HG02943 (cell line): ENCODE data around the gene ZNF689.

Experiments
- ATAC-seq: cut with Tn5 transposase; IDR thresholded peaks from one replicate; pipeline ENCODE4 v1.9.1; 2021; ENCODE audit warnings: mild to moderate bottlenecking, low read depth, moderate library complexity; ENCODE audit not compliant: unreplicated experiment

Gene ZNF689

DNA sequence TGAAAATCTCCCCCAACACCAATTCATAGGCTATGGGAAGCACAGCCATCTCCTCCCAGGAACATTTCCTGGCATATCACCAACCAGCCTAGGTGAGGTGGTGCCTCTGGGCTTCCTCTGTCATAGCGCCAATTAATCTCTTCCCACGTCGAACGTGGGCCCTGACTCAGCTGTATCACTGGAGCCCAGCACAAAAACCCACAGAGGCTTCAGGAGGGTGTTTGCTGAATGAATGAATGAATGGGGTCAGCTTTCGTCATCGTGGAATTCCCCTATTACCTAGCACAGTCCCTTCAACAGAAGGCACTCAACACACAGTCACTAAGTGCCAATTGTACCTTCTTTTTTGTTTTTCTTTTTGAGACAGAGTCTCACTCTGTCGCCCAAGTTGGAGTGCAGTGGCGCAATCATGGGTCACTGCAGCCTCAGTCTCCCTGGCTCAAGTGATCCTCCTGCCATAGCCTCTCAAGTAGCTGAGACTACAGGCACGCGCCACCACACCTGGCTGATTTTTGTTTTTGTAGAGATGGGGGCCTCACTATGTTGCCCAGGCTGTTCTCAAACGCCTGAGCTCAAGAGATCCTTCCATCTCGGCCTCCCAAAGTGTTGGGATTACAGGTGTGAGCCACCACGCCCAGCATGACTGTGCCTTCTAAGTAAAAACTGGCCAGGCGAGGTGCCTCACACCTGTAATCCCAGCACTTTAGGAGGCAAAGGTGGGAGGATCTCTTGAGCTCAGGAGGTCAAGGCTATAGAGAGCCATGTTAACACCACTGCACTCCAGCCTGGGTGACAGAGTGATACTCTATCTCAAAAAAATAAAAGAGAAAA is 42.8 kb downstream of the ZNF689 start:
- ATAC-seq = no peak

DNA sequence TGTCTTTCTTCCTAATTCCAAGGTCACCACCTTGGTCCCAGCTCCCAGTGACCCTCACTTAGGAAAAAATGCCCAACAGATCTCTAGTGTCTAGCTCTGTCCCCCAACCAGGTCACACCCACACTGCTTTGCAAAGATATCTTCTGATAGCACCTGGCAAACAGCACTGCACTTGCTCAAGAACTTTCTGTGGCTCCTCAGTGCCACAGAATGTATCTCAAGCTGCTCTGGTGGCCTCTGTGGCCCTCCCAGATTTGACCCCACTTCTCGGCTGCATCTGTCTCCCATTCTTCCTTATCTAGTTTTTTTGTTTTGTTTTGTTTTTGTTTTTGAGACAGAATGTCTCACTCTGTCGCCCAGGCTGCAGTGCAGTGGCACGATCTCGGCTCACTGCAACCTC is 43.7 kb downstream of the ZNF689 start:
- ATAC-seq = no peak

- no peak for ATAC-seq
Observed at GRCh38 chr16:30565984-30566383, 44.2 kb downstream of the ZNF689 start.

GRCh38 chr16:30565526-30565925 is 44.7 kb downstream of the ZNF689 start:
- no peak for ATAC-seq

DNA sequence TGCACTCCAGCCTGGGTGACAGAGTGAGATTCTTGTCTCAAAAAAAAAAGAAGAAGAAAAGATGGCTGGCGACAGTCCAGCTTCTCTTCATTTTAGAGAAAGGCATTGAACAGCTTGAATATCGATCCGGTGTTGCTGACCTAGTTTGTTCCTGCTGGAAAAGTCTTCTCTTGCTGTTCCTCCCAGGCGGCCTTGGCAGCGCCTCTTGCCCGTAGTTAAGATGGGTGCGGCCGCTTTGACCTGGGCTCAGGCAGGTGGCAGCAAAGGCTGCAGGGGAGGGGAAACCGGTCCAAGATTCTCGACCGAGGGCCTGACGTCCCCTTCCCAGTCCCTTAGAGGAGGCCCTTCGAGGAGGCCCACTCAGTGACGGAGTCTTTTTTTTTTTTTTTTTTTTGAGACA is 48.2 kb downstream of the ZNF689 start:
- ATAC-seq = no peak

GRCh38 chr16:30561089-30561816 is 48.9 kb downstream of the ZNF689 start:
- no peak for ATAC-seq

DNA sequence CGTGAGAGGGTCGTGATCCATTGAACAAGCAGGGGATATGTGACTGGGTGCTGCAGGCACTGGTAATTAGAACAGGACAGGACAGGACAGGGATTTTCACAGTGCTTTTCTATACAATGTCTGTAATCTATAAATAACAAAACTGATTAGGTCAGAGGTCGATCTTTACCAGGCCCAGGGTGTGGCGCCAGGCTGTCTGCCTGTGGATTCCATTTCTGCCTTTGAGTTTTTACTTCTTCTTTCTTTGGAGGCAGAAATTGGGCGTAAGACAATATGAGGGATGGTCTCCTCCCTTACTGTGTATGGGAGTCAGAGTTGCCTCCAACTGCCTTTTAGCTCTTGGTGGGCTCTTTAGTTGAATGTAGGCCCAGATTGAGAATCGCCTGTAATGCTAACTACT is 50.5 kb downstream of the ZNF689 start:
- ATAC-seq = no peak

- no peak for ATAC-seq
Observed at GRCh38 chr16:30558789-30559377, 51.3 kb downstream of the ZNF689 start.

DNA sequence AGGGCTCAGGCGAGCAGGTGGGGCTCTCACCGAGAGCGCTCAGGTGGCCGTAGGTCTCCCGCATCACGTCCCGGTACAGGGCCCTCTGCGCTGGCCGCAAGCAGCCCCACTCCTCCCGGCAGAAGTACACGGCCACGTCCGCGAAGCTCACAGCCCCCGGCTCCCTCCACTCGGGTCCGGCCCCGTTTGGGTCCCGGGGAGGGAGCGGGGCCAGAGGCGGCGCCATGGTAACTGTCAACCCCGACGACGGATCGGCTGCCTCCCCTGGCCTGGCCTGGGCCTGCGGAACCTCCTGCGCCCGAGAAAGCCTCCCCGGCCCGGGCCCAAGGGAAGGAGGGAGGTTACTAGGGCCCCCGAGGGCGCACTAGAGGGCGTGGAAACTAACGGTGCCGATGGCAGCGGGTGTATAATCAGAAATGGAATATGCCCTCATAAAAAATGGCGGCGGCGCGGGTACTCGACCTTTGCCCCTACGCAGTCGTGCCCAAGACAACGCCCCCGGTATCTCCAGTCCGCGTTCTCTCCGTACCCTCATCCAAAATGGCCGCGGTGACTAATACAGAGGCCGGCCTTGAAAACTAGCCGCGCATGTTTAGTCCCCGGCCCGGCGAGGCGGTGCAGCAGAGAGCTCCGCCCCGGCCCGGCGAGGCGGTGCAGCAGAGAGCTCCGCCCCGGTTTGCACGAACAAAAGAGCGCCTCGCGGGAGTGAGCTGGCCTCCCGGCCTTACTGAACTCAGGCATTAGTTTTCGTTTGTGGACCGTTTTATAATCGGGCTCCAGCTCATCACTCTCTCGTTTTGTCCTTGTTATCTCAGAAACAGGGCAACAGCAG is 52.0 kb downstream of the ZNF689 start, which contains the start of gene ZNF764:
Gene ZNF764 (minus strand): TSS at position 418 of the 832 bp plus-strand sequence. CDS start 192 bp downstream, at position 226.
- peak; percentile 84 for ATAC-seq

- ATAC-seq = peak; percentile 23
Observed at GRCh38 chr16:30557707-30557956, 52.6 kb downstream of the ZNF689 start.

GRCh38 chr16:30556125-30556473 is 54.1 kb downstream of the ZNF689 start:
- ATAC-seq = no peak

GRCh38 chr16:30555315-30556124 is 54.7 kb downstream of the ZNF689 start:
- ATAC-seq = no peak

GRCh38 chr16:30554557-30555314 is 55.5 kb downstream of the ZNF689 start:
- no peak for ATAC-seq

- ATAC-seq = no peak
Observed at GRCh38 chr16:30553393-30553899, 56.7 kb downstream of the ZNF689 start.

- no peak for ATAC-seq
Observed at GRCh38 chr16:30552956-30553355, 57.2 kb downstream of the ZNF689 start.
